Cardiac fibroblast (primary cell): Measurements from ENCODE around the gene PREPL.

Source experiments
- DNase-seq, 2 donors: peaks; one replicate each; pipeline versions ENCODE4 v3.0.0 to v3.0.0-alpha.2; 2010; ENCODE audit warnings: low read depth in 2 of 2
- H3K4me3 ChIP-seq, 2 donors: replicated peaks in 1 of 2; 1 replicate in 1 of 2; 2 replicates in 1 of 2; pipeline ENCODE4 v1.5.1; 2011; ENCODE audit warnings: low read depth in 2 of 2, low read length in 2 of 2, mild to moderate bottlenecking in 2 of 2, moderate library complexity in 1 of 2
- TF ChIP-seq, protein P1 (sequence below): IDR thresholded peaks from one replicate; pipeline ENCODE4 v1.5.1; 2011; ENCODE audit warnings: low read depth, mild to moderate bottlenecking, low read length, inconsistent platforms

Gene PREPL

DNA sequence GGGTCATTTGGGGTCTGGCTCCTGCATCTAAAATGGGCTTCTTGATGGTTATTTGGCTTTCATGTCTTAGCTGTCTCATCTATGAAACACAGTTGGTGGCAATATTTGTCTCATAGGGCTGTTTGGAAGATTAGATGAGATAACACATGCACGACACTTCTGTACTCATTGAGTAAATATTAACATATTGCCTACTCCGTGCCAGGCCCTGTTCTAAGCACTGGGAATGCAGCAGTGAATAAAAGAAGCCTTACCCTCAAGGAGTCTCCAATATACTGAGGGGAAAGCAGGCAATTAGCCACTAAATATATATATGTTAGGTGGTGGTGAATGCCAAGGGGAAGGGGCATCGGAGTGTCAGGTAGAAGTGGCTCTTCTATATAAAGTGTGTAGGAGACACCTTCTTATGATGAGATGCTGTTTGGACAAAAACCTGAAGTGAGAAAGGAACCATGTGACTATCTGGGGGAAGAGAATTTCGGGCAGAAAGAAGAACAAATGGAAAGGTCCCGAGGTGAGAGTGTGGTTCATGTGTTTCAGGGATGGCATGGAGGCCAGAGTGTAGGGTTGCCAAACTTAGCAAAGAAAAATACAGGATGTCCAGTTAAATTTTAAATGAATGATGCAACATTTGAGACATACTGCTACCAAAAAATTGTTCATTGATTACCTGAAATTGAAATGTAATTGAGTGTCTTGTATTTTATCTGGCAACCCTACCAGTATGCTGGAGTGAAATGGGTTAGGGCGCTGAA is 74.2 kb downstream of the PREPL start:
- no peak for DNase-seq
- TF ChIP-seq, protein P1, sequence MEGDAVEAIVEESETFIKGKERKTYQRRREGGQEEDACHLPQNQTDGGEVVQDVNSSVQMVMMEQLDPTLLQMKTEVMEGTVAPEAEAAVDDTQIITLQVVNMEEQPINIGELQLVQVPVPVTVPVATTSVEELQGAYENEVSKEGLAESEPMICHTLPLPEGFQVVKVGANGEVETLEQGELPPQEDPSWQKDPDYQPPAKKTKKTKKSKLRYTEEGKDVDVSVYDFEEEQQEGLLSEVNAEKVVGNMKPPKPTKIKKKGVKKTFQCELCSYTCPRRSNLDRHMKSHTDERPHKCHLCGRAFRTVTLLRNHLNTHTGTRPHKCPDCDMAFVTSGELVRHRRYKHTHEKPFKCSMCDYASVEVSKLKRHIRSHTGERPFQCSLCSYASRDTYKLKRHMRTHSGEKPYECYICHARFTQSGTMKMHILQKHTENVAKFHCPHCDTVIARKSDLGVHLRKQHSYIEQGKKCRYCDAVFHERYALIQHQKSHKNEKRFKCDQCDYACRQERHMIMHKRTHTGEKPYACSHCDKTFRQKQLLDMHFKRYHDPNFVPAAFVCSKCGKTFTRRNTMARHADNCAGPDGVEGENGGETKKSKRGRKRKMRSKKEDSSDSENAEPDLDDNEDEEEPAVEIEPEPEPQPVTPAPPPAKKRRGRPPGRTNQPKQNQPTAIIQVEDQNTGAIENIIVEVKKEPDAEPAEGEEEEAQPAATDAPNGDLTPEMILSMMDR: no peak
- no peak overlapping the region for H3K4me3 ChIP-seq

DNA sequence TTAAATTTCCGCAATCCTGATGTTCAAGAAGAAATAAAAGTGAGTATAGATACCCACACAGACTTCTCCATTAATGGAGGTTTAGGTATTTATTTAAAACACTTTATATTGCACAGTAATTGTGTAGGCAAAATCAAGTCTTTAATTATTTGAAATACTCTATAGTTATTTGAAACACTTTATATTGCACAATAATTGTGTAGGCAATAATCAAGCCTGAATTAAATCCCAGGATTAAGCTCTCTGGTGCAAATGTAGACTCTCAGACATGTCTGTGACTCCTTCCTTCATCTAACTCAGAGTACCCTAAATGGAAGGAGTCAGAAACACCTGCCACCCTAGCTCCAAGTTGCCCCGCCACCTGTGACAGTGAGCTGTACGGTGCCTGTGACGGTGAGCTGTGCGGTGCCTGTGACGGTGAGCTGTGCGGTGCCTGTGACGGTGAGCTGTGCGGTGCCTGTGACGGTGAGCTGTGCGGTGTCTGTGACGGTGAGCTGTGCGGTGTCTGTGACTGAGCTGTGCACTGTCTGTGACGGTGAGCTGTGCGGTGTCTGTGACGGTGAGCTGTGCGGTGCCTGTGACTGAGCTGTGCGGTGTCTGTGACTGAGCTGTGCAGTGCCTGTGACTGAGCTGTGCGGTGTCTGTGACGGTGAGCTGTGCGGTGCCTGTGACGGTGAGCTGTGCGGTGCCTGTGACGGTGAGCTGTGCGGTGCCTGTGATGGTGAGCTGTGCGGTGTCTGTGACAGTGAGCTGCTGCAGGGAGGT is 75.0 kb downstream of the PREPL start:
- TF ChIP-seq, protein P1: no peak
- DNase-seq: no peak
- H3K4me3 ChIP-seq: no peak overlapping the region

DNA sequence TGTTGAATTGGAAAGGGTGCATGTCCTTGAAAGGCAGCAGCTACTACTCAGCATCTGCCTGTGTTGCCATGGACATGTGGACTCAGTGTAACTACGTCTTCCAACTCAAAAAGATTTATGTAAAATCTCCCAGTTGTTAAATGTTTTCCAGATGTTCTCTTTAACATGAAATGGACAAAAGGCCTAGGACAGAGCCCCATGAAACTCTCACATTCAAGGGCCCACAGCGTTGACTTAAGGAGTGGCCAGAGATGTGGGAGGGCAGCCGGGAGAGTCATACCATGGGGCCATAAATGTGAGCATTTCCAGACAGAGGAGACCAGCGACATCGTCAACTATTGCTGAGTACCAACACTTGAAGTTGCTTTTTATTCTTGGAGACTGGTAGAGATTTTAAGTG is 76.1 kb downstream of the PREPL start:
- no peak overlapping the region for H3K4me3 ChIP-seq
- DNase-seq: no peak
- TF ChIP-seq, protein P1: no peak

DNA sequence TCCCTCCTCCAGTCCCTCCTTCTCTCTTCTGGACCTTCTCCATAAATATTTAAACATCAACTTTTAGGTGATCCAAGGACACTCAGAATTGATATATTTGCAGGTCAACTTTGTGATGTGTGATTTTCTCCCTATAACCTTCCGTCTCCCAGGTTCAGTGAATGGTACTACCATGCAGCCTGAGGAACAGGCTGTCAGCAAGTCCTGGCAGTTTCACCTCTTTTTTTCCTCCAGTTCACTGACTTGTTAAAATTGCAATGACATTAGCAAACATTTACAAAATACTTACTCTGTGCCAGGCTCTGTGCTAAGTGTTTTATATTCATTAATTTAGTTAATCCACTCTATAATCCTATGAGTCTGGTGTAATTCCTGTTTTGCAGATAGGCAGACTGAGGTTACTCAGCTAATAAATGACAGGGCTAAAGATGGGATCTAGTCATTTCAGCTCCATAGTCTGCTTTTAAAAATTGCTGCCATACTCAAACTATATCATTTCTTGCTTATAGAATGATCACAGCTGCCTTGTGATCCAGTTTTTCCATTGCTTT is 78.1 kb downstream of the PREPL start:
- no peak overlapping the region for H3K4me3 ChIP-seq
- no peak for DNase-seq
- TF ChIP-seq, protein P1: no peak

DNA sequence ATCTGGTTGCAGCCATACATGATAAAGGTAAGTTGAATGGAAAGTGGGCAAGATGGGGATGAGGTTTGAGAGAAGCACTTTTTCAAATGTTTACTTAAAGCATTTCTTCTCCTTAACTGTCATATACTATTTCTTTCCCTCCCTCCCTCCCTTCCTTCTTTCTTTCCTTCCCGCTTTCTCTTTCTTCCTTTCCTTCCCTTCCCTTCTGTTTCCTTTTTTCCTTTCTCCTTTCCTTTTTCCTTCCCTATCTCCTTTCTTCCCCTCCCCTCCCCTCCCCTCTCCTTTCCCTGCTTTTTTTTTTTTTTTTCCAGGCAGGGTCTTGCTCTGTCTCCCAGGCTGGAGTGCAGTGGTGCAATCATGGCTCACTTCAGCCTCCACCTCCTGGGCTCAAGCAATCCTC is 80.4 kb downstream of the PREPL start:
- TF ChIP-seq, protein P1: no peak
- no peak for DNase-seq
- no peak overlapping the region for H3K4me3 ChIP-seq

DNA sequence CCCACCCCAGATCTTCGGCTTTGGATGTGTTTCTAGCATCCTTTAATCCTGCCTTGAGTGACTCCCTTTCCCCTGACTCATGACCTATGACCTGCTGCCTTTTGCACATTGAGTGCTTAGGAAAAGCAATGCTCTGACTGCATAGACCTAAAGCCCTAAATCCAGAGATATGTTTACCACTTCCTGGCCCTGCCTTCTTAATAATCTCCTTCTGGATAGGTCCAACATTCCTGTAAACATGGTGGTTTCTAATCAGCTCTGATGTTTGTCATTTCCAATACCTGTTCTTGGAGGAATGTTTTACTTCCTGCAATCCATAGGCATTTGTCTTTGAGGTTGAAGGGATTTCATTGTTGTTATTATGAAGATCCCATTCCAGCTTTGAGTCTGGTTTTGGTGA is 83.8 kb downstream of the PREPL start:
- no peak for DNase-seq
- TF ChIP-seq, protein P1: no peak
- H3K4me3 ChIP-seq: no peak overlapping the region
